GM12878 (cell line): ENCODE results near the gene BEST4. TPM values are rescaled to one million over a fixed set of nuclear protein-coding genes. Genes with fewer than 3 reads are reported as not detected.

Experiments
- ATAC-seq: fragments of 200-7000 bp; cut with Tn5 transposase; 3 replicates; pipeline ENCODE4 v1.9.1; 2020; ENCODE audit warnings: mild to moderate bottlenecking, moderate library complexity
- BruUV-seq: library from RNA; stranded (reverse); fragments of 400-500 nt; replicated peaks from 2 replicates; lab custom pipeline; 2021; lab: Mats Ljungman, UMichigan
- CTCF ChIA-PET: fragments of 300-600 bp; sonication (Branson Sonifier 250); formaldehyde crosslinking; extraction: SDS; loops from one replicate; lab custom pipeline; 2021; ENCODE audit warnings: inconsistent platforms; lab: Yijun Ruan, JAX
- POLR2A ChIA-PET: fragments of 350-600 bp; formaldehyde crosslinking; extraction: SDS; loops from one replicate; lab custom pipeline; 2021; ENCODE audit warnings: inconsistent platforms; lab: Charles Lee
- RAD21 ChIA-PET: fragments of 300-600 bp; sonication (Branson Sonifier 250); formaldehyde crosslinking; loops from one replicate; lab custom pipeline; 2023; ENCODE audit warnings: antibody characterized with exemption; ENCODE audit not compliant: unreplicated experiment; lab: Charles Lee
- SMC1A ChIA-PET: fragments of 300-600 bp; sonication (Branson Sonifier 250); formaldehyde crosslinking; loops from one replicate; lab custom pipeline; 2023; ENCODE audit not compliant: unreplicated experiment, uncharacterized antibody; lab: Charles Lee
- DNase-seq: peaks from one replicate; pipeline ENCODE4 v3.0.0-alpha.2; 2011; ENCODE audit warnings: low read depth, low spot score
- FAIRE-seq: peaks from 3 replicates; lab custom pipeline; 2011; peaks lifted over from hg19 to GRCh38; lab: Jason Lieb, UNC
- H2AFZ ChIP-seq: 2 replicates; pipeline ENCODE4 v1.6.0; 2011; ENCODE audit warnings: low read depth, low read length, control low read depth; ENCODE audit not compliant: control insufficient read depth
- H3K27ac ChIP-seq: 2 replicates; pipeline ENCODE4 v1.5.1; 2011; ENCODE audit warnings: control low read depth; ENCODE audit not compliant: control insufficient read depth, insufficient read depth
- H3K27me3 ChIP-seq, 2 experiments: replicated peaks in 1 of 2; 2 replicates each; pipeline versions ENCODE4 v1.6.0 to v1.6.1; 2011; ENCODE audit warnings: low read length in 1 of 2; ENCODE audit not compliant: control insufficient read depth in 2 of 2, insufficient read depth in 2 of 2
- H3K36me3 ChIP-seq, 2 experiments: 2 replicates each; pipeline ENCODE4 v1.5.1; 2011; ENCODE audit warnings: low read length in 1 of 2; ENCODE audit not compliant: control insufficient read depth in 2 of 2, insufficient read depth in 2 of 2
- H3K4me1 ChIP-seq: 2 replicates; pipeline ENCODE4 v1.6.1; 2011; ENCODE audit warnings: mild to moderate bottlenecking, low read length, moderate library complexity, mixed read lengths; ENCODE audit not compliant: control insufficient read depth, insufficient read depth
- H3K4me2 ChIP-seq: 2 replicates; pipeline ENCODE4 v1.6.0; 2011; ENCODE audit warnings: control low read depth; ENCODE audit not compliant: control insufficient read depth, insufficient read depth
- H3K4me3 ChIP-seq: fragments of 200-600 bp; sonication (generic); 2 replicates; pipeline ENCODE4 v1.5.1; 2016
- H3K79me2 ChIP-seq: 2 replicates; pipeline ENCODE4 v1.6.0; 2011; ENCODE audit warnings: low read length; ENCODE audit not compliant: control insufficient read depth, insufficient read depth
- H3K9ac ChIP-seq: 2 replicates; pipeline ENCODE4 v1.8.0; 2011; ENCODE audit warnings: low read length, control low read depth, mixed read lengths; ENCODE audit not compliant: control insufficient read depth, insufficient read depth
- H3K9me3 ChIP-seq: replicated peaks from 3 replicates; pipeline ENCODE4 v1.5.1; 2011; ENCODE audit warnings: mild to moderate bottlenecking, low read length; ENCODE audit not compliant: control insufficient read depth, insufficient read depth
- H4K20me1 ChIP-seq: 2 replicates; pipeline ENCODE4 v1.6.0; 2011; ENCODE audit not compliant: control insufficient read depth, insufficient read depth
- BHLHE40 ChIP-seq, 2 experiments: fragments of 450-650 bp in 1 of 2; IDR thresholded peaks; 2 replicates each; pipeline ENCODE4 v1.6.1; 2011 to 2017; ENCODE audit warnings: low read depth in 2 of 2, borderline replicate concordance in 1 of 2, improper control_type of control experiment in 1 of 2, low read length in 1 of 2, mild to moderate bottlenecking in 1 of 2
- CHD1 ChIP-seq: IDR thresholded peaks from 2 replicates; pipeline ENCODE4 v1.6.1; 2012; ENCODE audit warnings: low read depth, low read length, improper control_type of control experiment
- EGR1 ChIP-seq, 2 experiments: IDR thresholded peaks; 1 replicate in 1 of 2; 2 replicates in 1 of 2; pipeline ENCODE4 v1.6.1; 2011 to 2012; ENCODE audit warnings: low read depth in 2 of 2, low read length in 2 of 2, borderline replicate concordance in 1 of 2, mild to moderate bottlenecking in 1 of 2, moderate library complexity in 1 of 2
- HCFC1 ChIP-seq: fragments of 150-350 bp; IDR thresholded peaks from 2 replicates; pipeline ENCODE4 v1.6.1; 2014; ENCODE audit warnings: low read length
- HDGF ChIP-seq: fragments of 450-650 bp; IDR thresholded peaks from 2 replicates; pipeline ENCODE4 v1.6.1; 2016; ENCODE audit warnings: antibody characterized with exemption
- TCF12 ChIP-seq: IDR thresholded peaks from 2 replicates; pipeline ENCODE4 v1.6.1; 2011; ENCODE audit warnings: low read depth, mild to moderate bottlenecking, low read length
- WGBS: methylation state at CpG from one replicate; pipeline ENCODE4 v1.1.6; 2016; ENCODE audit warnings: low lambda C conversion rate; ENCODE audit not compliant: insufficient replicate concordance, insufficient coverage; ENCODE audit errors: missing lambda C conversion rate; 5-methylcytosine and 5-hydroxymethylcytosine counted together
- in situ Hi-C: fragments of 300-500 bp; cut with MboI; formaldehyde crosslinking; loops from 9 replicates; pipeline ENCODE4 v1.14.3; 2018; ENCODE audit warnings: mixed read lengths
- intact Hi-C: fragments of 100-400 bp; cut with micrococcal nuclease; formaldehyde crosslinking; loops from one replicate; pipeline ENCODE4 v1.14.2; 2022; ENCODE audit not compliant: unreplicated experiment
- polyA plus RNA-seq, 11 experiments: library from polyadenylated mRNA; depleted of rRNA in 4 of 11; unstranded in 6 of 11; stranded (reverse) in 5 of 11; fragments of >200 nt; fragmentation: Nextera tagmentation in 4 of 11; fragmentation: Illumina TruSeq in 1 of 11; extraction: Ambion mirVana in 4 of 11; extraction: Trizol in 1 of 11; gene quantifications; 1 replicate in 1 of 11; 2 replicates in 10 of 11; pipeline versions ENCODE4 v1.2.1 to v1.2.3, GENCODE V29; 2011 to 2016; ENCODE audit warnings: inconsistent platforms in 2 of 11, missing spikeins in 2 of 11, low read depth in 1 of 11
- total RNA-seq, 4 experiments: library from RNA; depleted of rRNA in 3 of 4; stranded (reverse); fragments of >200 nt in 3 of 4; fragmentation: Illumina TruSeq in 1 of 4; extraction: Trizol in 1 of 4; gene quantifications; 2 replicates each; pipeline versions ENCODE4 v1.2.1 to v1.2.3, GENCODE V29; 2013 to 2021
- TF ChIP-seq, protein P1 (sequence below): IDR thresholded peaks from 2 replicates; pipeline ENCODE4 v1.6.1; 2011; ENCODE audit warnings: borderline replicate concordance, low read depth, mild to moderate bottlenecking, moderate library complexity, mixed read lengths, low read length; ENCODE audit not compliant: insufficient read depth; ENCODE audit errors: extremely low read length
- TF ChIP-seq, protein P2 (sequence below): IDR thresholded peaks from 2 replicates; pipeline ENCODE4 v1.6.1; 2011; ENCODE audit warnings: mild to moderate bottlenecking, low read depth, low read length, moderate library complexity; ENCODE audit not compliant: insufficient replicate concordance
- TF ChIP-seq, protein P3 (sequence below): fragments of 450-650 bp; IDR thresholded peaks from 2 replicates; pipeline ENCODE4 v1.6.1; 2016; ENCODE audit warnings: mild to moderate bottlenecking

BEST4 gene
- total and polyA plus RNA-seq, 10 of the 15 experiments (the other 5 are each of a cell fraction or from before 2014, with no cell fraction given) = 0.06 to 1.3 (median 0.42) TPM

DNA sequence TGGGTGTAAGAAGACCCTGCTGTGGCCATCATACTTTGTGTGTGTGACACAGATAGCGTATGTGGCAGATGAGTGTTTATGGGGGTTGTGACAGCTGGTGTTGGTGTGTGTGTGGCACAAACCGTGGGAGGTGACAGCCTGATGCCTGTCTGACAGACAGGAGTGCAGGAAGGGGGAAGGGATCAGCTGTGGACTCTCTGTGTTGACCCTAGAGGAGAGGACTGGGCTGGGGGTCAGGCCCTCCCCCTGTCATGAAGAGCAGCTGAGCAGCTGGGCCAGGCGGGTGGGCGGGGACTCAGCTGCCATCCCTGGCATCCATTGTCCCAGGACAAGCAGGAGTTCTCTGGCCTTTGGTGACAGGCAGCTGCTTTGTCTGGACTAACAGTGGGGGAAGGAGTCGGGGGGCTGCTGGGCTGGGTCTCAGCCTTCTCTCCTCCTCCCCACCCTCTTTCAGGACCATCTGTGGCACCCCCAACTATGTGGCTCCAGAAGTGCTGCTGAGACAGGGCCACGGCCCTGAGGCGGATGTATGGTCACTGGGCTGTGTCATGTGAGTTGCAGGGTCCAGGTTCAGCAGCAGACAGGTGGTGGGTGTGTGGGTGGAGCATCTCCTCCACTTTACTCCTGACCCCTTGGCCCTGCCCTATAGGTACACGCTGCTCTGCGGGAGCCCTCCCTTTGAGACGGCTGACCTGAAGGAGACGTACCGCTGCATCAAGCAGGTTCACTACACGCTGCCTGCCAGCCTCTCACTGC, 14.5 kb upstream of the BEST4 start:
- peak overlapping the region; percentile 43; the same call in 1 of the 2 replicates for H3K27ac ChIP-seq
- no peaks in the 10 kb centered on the region for H3K9me3 ChIP-seq
- peaks cover 25% of the 10 kb centered on the region for H3K4me1 ChIP-seq
- SMC1A ChIA-PET = interaction anchor here (1.1 kb wide), 1 partner anchor 34 kb away, joined by 3 read pairs; no protein-coding TSS in a partner anchor
- intact Hi-C loops (no loop called here), in situ Hi-C loops (no loop called here)
- POLR2A ChIA-PET = interaction anchor here (0.7 to 6.9 kb wide), 2 partner anchors 17 to 501 kb away, joined by 4 to 56 read pairs; no protein-coding TSS in a partner anchor
- no peaks in the 10 kb centered on the region for H4K20me1 ChIP-seq
- H3K9ac ChIP-seq = no peak overlapping the region; the same call in 1 of the 2 replicates
- WGBS = 76% methylated on average over 13 of the region's 13 CpGs
- FAIRE-seq (no peak), DNase-seq (no peak), ATAC-seq (no peak)
- H3K79me2 ChIP-seq = peaks cover 21% of the 10 kb centered on the region
- 0 out of 3 replicates have a peak, but pooled peaks of 1 of the 2 experiments have one; percentile 14 for TF ChIP-seq EGR1 (IDR thresholded peaks at IDR 0.05; ENCODE audit: borderline replicate concordance in 1 of 2, low read depth in 2 of 2, low read length in 2 of 2)
- 0 out of 2 replicates have a peak, but pooled peaks have one; percentile 37 for TF ChIP-seq TCF12
- no peak for TF ChIP-seq CHD1
- 0 out of 4 replicates have a peak, but pooled peaks of 1 of the 2 experiments have one; percentile 23 for TF ChIP-seq BHLHE40 (IDR thresholded peaks at IDR 0.05; ENCODE audit: borderline replicate concordance in 1 of 2, low read depth in 2 of 2, low read length in 1 of 2)
- TF ChIP-seq, protein P1, sequence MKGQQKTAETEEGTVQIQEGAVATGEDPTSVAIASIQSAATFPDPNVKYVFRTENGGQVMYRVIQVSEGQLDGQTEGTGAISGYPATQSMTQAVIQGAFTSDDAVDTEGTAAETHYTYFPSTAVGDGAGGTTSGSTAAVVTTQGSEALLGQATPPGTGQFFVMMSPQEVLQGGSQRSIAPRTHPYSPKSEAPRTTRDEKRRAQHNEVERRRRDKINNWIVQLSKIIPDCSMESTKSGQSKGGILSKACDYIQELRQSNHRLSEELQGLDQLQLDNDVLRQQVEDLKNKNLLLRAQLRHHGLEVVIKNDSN = no peak
- TF ChIP-seq, protein P2, sequence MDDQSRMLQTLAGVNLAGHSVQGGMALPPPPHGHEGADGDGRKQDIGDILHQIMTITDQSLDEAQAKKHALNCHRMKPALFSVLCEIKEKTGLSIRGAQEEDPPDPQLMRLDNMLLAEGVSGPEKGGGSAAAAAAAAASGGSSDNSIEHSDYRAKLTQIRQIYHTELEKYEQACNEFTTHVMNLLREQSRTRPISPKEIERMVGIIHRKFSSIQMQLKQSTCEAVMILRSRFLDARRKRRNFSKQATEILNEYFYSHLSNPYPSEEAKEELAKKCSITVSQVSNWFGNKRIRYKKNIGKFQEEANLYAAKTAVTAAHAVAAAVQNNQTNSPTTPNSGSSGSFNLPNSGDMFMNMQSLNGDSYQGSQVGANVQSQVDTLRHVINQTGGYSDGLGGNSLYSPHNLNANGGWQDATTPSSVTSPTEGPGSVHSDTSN = peak; percentile 32
- TF ChIP-seq, protein P3, sequence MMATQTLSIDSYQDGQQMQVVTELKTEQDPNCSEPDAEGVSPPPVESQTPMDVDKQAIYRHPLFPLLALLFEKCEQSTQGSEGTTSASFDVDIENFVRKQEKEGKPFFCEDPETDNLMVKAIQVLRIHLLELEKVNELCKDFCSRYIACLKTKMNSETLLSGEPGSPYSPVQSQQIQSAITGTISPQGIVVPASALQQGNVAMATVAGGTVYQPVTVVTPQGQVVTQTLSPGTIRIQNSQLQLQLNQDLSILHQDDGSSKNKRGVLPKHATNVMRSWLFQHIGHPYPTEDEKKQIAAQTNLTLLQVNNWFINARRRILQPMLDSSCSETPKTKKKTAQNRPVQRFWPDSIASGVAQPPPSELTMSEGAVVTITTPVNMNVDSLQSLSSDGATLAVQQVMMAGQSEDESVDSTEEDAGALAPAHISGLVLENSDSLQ = peak; percentile 74; the same call in 1 of the 2 replicates
- 0 out of 2 replicates have a peak, but pooled peaks have one; percentile 82 for TF ChIP-seq HDGF
- TF ChIP-seq HCFC1 = no peak
- BruUV-seq = no TSS peak
- H3K27me3 ChIP-seq = no peaks in the 10 kb centered on the region
- CTCF ChIA-PET = no interaction called here
- peak overlapping the region; percentile 80 for H3K4me2 ChIP-seq
- H2AFZ ChIP-seq = no peak overlapping the region
- H3K36me3 ChIP-seq = peaks cover 6 to 9% of the 10 kb centered on the region in 2 experiments
- RAD21 ChIA-PET = no interaction called here
- peak overlapping the region; percentile 94 for H3K4me3 ChIP-seq
